GM18951 (cell line): Measurements from ENCODE around the gene GRHL3.

Experiments
- POLR2A ChIP-seq: IDR thresholded peaks from 4 replicates; pipeline ENCODE4 v1.6.1; 2011; ENCODE audit warnings: mild to moderate bottlenecking; ENCODE audit not compliant: insufficient read length, insufficient read depth; ENCODE audit errors: extremely low read depth
- in situ Hi-C: fragments of 300-500 bp; cut with MboI; formaldehyde crosslinking; loops from one replicate; pipeline ENCODE4 v1.12.0; 2022; ENCODE audit warnings: low sequenced_read_pairs, mixed read lengths, inconsistent platforms; ENCODE audit not compliant: unreplicated experiment

GRHL3 gene

DNA sequence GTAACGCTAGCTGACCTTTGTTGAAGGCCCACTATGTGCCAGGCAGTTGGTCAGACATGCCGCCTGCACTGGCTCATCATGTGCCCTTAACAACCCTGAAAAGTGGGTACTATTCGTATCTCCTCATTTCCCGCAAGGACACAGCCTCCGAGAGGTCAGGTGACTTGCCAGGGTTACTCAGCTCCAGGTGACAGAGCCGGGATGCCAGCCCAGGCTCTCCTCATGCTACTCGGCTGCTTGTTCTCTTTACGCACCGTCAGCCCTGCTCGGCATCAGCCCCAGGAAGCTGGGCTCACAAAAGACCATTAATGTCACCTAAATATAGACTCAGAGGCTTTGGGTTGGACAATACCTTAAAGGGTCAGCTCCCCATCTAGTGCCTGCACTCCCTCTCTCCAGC lies 29.0 kb downstream of the GRHL3 start:
- in situ Hi-C loops: no loop called here
- no peak for TF ChIP-seq POLR2A

DNA sequence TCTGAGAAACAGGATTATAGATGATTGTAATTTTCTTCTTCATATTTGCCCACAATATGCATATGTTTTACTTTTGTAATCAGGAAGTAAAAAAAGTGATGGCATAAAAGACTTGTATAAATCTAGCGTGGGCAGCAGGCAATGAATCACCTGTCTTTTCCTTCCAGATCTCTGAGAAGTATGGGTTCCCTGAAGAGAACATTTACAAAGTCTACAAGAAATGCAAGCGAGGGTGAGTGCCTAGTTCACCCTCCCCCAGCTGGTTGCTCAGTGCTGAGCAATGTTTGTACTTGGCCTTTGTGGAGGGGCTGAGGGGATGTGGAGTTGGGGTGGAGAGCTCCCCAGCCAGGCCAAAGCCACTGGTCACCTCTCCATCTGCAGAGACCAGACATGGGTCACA lies 30.7 kb downstream of the GRHL3 start:
- in situ Hi-C loops: no loop called here
- no peak for TF ChIP-seq POLR2A

DNA sequence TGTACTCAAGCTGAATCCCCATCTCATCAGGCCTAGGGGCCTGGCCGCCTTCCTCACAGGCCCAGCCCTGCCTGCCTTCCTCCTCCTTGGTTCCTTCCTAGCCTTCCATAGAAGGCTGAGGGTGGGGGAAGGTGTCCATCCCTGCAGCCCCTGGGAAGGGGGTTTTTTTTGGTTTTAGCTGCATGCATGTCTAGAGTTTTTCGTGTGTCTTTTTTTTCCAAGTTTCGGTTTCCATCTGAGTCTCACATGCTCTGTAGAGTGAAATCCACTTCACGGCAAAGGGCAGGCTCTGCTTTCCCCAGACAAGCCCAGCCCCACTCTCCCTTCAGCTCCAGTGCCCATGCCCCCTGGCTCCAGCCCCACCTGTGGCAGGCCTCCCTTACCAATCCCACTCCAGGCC lies 32.1 kb downstream of the GRHL3 start:
- in situ Hi-C loops: no loop called here
- no peak for TF ChIP-seq POLR2A

DNA sequence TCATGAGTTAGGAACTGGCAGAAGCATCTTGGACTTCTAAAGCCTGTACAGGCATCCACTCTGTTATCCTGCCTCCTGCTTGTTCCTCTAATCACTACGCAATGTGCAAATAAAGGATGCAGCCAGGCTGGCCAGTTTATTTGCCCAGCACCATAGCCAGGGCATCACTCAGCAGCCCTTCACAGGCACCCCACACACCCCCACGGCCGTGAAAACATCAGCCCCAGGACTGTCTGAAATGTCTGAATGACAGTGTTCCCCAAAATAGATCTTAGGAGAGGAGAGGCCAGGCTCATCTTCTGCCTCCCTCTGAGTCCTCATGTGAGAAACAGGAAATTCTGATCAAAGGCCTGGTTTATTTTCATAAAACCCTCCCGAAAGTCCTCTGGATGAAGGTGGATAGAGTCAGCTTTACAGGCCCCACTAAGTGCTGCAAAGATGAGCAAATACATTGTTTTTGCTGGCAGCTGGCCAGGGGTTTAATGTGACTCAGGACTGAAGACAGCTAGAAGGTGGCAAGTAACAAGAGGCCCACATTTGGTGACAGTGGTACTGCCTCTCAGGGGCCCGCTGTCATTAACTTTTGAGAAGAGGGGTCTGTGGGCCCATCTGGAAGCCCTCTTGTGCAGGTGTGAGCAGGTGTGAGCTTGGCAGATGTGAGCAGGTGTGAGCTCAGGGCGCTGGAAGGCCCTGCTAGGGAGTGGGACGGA lies 32.9 kb downstream of the GRHL3 start:
- TF ChIP-seq POLR2A: no peak
- in situ Hi-C loops: no loop called here

DNA sequence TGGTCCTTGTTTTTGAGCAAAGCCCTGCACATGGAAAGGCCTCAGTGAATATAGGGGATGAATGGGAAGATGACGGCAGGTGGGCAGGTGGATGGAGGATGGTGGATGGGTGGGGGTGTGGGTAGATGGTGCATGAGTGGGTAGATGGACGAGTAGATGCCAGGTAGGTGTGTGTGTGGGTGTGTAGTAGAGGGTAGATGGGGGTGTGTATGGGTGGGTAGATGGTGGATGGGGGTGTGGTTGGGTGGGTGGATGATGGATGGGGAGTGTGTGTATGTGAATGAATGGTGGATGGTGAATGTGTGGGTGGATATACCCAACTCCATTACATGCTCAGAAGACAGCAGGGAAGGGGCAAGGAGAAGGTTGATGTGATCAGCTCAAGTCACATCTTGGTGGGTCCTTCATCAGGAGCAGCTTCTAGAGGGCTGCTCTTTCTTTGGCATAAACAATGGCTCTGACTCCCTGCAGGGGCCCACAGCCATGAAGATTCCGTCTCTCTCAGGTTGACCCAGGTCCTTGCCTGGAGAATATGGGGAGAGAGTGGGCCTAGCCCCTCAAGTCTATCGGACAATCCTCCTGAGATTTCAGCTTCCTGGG lies 34.2 kb downstream of the GRHL3 start:
- in situ Hi-C loops: no loop called here
- TF ChIP-seq POLR2A: no peak

DNA sequence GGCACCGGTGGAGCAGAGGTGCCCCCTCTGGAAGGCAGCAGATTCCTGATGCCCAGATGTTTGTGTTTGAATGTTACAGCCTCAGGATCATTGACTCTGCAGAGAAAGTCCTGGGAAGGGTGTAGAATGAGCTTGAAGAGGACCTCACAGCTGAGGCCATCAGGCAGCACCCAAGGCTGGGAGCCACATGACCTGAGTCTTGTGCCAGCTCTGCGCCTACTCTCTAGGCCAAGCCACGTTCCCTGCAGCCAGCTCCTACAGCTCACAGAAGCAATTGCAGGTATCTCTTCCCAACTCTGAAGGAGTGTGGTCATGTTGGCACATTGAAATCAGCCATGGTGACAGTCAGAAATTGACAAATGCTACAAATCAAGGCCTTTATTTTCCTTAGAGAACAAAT lies 36.3 kb downstream of the GRHL3 start:
- TF ChIP-seq POLR2A: no peak
- in situ Hi-C loops: no loop called here

DNA sequence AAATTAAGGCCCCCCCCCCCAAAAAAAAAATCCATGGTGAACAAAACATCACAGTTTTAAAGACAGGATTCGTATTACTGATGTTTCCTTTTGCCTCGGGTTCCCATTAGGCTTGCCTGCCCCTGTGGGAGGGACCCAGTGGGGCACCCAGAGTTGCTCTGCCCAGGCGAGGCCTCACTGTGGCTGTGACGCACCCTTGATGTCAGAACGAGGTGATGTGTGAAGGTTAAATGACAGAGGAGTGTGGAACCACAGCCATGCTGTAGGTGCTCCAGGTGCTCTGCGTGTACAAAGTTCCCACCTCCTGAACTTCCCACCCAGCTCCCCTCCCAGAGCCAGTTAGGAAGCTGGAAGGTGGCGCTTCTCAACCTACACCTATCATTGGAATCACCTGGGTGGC lies 37.9 kb downstream of the GRHL3 start:
- in situ Hi-C loops: no loop called here
- no peak for TF ChIP-seq POLR2A

DNA sequence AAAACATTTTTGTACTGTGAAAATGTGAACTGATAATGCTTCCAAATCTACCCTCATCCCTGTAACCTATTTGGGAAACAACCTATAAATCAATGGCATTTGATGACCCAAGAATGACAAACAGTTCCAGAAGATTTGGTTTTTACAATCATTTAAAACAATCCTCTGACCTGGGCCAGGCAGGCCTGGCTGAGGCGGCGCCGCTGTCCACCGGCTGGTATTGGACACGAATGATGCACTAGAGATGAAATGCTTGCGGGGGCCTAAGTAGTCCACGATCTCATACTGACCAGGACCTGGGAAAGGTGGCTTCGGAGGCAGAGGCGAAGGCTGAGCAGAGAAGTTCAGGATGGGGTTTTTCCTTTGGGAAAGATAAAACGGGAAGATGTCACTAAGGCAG lies 41.5 kb downstream of the GRHL3 start:
- TF ChIP-seq POLR2A: no peak
- in situ Hi-C loops: no loop called here

DNA sequence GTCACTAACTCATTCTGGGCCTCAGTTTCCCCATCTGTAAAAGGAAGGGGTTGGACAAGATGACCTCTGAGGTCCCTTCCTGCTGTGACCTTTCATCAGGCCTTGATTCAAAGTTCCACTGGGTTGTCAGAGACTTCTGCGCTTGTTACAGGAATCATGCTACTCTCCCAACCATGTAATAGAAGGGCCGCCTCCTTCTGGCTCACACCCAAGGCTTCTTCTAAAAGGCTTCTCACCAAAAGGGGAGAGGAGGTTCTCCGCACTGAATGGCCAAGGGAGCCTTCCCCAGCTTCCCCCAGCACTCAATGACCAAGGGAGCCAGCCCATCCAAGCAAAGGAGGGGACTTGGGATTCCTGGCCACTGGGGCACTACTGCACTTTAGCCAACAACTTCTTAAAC lies 42.7 kb downstream of the GRHL3 start:
- in situ Hi-C loops: no loop called here

DNA sequence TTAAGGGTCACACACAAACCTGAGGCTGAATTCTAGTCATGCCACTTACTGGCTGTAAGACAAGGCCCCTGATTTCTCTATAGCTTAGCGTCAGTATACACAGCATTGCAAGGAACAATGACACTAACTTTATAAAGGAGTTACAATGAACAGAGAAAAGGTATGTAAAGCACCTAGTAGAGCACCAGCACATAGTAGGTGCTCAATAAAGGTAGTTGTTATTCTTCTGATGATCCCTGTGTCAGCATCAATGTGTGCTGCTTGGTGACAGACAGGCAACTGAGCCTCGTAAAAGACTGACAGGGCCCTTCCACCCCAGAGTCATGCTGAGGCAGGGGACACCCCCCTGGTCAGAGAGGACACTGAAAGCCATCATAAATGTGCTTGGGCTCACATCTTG lies 43.2 kb downstream of the GRHL3 start:
- in situ Hi-C loops: no loop called here
- no peak for TF ChIP-seq POLR2A

More for the DNA sequence above, 42.7 kb downstream of the GRHL3 start:
- TF ChIP-seq POLR2A: no peak

DNA sequence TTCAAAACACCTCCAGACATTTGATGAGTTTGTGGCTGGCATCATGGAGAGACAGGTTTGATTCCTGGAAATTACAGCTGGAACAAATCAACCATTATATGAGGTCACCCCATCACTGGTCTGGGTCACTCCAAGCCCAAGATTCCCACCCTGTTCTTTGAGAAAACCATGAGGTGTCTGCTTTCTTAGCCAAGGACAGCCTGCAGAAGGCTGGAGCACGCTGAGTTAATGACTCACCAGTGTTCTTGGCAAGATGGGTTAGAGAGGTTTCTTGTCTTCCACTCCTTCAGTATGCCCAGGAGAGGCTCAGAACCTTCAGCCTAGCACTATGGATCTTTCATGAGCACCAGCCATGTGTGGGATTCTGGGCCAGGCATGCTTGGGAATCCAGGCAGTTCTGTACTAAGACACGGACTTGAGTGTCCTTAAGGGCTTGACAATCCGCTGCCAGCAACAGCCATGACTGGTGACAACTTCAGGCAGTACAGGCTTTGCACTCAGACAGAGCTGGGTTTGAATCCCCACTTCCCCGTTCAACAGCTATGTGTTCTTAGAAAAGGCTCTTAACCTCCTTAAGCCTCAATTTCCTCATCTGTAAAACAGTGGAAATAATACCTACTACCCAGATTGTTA lies 43.9 kb downstream of the GRHL3 start:
- in situ Hi-C loops: no loop called here
- no peak for TF ChIP-seq POLR2A

DNA sequence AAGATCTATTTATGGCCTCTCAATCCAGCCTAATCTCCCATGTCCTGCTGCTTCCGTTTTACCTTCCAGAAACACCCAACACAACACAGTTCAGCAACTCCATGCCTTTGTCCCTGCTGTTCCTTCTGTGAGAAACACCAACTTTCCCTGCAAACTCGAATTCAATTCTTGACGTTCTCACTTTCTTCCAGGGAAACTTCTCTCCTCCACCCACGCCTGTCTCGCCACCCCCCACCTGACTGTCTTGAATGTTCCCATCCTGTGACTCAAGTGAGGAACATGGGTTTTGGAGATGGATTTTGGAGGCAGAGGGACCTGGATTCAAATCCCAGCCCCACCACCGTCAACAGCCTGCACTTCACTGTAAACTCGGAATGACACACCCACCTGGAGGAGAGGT lies 44.8 kb downstream of the GRHL3 start:
- TF ChIP-seq POLR2A: no peak
- in situ Hi-C loops: no loop called here

DNA sequence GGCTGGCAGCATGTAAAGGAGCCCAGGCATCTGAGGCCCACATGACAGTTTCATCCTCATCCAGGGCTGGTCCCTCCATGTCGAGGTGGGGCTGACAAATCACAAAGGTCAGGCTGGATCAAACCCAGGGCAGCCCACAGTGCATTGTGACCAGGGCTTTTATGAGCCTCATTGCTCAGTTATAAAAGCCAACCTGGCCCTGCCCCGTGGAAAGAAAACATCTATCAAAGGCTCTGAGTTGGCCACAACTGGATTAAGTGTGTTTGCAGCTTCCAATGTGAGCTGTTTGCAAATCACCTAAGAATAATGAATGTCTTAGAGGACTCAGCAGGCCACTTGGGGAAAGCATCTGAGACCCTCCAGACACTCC lies 45.4 kb downstream of the GRHL3 start:
- TF ChIP-seq POLR2A: no peak
- in situ Hi-C loops: no loop called here
